ENCODE data around the gene IRF2BP2.
"Not testable (repeated sequence)": the region's sequence is repeated elsewhere in the genome, so short reads cannot be mapped to it uniquely, and the experiment has no call there.

IRF2BP2 gene

DNA sequence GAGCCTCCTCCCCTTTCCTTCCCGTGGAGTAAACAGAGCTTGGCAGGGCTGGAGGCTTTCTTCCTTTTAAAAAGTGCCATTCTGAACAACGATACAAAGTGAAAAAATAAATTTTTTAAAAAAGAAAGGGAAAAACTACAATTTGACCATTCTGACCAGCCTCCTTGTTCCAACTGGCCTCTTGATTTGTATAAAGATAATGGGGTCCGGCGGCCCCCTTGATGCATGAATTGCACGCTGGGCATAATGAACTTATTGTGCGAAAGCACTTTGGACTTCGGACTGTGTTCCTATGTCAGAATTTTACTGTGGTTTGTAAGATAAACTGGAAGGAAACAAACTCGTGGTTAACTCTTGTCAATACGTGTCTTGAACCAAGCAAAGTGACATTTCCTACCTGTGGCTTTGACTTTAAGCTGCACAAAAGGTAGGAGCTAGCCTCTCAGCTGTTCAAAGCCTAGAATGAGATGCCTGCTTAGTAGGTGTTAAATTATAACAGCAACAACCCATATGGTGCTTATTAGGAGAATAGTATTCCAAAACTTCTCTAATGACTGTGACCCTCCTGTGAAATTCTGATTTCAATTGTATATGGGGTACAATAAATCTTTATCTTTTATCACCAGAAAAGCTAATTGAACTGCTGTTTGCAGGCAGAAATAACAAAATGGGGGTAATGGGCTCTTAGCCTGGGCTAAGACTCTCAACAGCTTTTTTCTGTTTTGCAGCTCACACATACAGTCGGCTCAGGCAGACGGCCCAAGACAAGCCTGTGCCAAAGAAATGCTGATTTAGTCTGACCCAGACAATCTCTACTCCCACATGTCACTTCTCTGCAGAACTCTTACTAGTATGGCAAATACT, 9.3 kb downstream of the IRF2BP2 start:
- DNase-seq = no peak

GRCh38 chr1:234599617-234600417, 10.2 kb downstream of the IRF2BP2 start:
- DNase-seq = peak; percentile 74

DNA sequence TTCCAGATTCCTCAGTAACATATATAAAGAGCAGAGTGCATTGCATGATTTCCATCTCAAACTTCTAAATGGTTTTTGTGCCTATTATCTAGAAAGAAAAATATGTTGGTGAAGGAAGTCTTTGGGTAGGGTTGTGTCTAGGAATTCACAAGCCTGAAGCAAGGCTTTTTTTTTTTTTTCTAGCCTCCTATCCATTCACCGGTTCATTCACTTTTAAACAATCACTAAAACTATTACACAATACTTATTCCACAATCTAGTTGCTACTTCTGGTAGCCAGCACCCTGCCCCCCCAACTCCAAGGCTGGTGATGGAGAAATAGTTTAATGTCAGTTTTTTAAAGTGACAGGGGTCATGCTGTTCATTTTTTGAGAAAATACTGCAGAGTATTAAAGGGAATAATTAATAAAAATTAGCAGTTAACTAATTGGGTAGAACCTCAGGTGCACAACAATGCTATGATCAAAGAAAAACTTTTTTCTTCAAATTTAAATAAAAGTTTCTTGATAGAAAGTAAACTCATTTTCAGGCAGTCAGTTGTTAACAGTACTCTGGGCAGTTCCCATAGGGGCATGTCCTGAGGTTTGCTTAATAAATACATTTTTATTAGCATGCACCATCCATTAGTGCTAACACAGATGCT, 10.9 kb downstream of the IRF2BP2 start:
- no peak for DNase-seq

GRCh38 chr1:234597894-234598293, 12.1 kb downstream of the IRF2BP2 start:
- no peak for DNase-seq

DNA sequence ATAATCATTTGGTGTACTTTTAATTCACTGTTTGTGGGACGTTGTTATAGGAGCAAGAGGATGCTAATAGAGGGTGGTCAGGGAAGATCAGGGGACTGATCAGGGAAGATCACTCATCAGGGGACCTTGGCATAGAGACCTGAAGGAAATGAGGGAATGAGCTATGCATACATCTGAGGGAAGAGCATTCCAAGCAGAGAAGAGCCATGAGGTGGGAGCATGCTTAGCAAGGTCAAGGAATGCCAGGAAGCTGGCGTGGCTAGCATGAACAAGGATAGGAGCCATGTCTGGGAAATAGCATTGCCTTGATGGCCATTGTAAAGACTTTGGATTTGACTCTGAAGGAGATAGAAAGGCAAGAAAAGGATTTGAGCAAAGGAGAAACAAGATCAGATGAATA, 14.1 kb downstream of the IRF2BP2 start:
- DNase-seq = no peak

GRCh38 chr1:234594575-234594974, 15.4 kb downstream of the IRF2BP2 start:
- DNase-seq = not testable (repeated sequence)

DNA sequence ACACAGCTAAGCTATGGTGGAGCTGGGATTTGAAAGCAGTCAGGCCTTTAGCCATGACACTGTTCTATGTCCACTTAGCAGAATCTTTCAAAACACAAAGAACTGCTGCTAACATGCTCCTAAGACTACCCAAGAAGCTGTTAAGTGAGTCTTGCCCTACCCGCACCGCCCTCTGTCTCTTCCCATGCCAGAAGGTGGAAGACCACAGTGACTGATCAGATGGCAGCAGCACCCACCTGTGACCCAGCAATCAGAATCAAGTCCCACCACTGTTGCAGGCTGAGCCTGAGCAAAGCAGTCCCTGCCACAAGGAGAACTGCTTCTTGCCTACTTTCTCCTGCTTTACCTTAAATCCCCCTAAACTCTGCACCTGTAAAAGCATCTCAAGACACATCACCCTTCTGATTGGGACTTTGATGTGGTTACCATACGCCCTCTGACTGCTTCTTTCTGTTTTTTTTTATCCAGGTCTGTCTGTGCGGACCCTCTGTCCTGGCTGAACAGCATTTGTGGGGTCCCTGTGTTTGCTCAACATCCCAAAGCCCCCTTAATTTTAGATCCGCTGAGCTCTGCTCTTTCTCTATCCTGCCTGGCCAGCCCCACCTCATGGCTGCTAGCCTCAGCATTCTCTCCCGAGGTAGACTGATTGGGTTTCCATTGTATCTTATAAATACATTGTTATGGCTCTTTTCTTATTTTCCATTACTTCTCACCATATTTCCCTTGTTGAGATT, 16.0 kb downstream of the IRF2BP2 start:
- DNase-seq = no peak

- DNase-seq = no peak
Measured at GRCh38 chr1:234593109-234593508, 16.9 kb downstream of the IRF2BP2 start.

DNA sequence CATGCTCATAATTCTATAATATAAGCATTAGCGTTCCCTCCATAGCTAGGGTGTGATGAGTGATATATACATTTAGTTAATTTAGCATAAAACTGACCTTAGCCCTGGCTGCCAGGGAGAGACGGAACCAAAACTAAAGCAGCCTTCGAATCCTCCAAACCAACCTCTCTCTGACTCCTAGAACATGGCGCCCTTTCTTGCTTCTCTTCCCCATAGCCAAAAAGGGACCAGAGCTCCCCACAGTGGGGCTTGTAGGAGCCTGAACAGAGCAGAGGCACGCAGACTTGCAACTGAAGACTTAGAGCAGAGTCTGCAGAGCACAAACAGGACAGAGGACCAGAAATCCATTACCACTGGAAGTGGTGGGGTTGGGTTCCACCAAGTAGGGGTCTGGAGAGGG, 17.7 kb downstream of the IRF2BP2 start:
- DNase-seq = no peak

- DNase-seq = no peak
Measured at GRCh38 chr1:234591131-234591530, 18.8 kb downstream of the IRF2BP2 start.

- DNase-seq = no peak
Measured at GRCh38 chr1:234589854-234590620, 19.9 kb downstream of the IRF2BP2 start.

- no peak for DNase-seq
Measured at GRCh38 chr1:234589064-234589800, 20.7 kb downstream of the IRF2BP2 start.

DNA sequence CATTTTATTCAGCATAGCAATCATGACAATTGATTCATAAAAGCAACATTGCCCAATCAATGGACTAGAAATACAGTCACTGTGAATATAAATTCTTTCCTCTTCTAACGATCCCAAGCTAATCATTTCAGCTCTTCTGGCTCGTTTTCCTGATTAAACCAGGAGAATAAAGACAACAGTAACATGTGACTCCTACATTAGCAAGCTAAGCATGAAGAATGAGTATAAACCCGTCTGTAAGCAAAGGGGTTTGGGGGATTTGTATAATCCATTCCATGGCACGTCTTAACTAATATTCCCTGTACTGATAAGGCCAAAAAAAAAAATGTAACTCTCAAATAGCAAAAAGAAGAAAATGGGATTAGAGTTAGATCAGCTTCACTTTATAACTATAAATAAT, 21.6 kb downstream of the IRF2BP2 start:
- no peak for DNase-seq

- DNase-seq = no peak
Measured at GRCh38 chr1:234586892-234587485, 23.0 kb downstream of the IRF2BP2 start.

GRCh38 chr1:234586304-234586703, 23.7 kb downstream of the IRF2BP2 start:
- DNase-seq = no peak

DNA sequence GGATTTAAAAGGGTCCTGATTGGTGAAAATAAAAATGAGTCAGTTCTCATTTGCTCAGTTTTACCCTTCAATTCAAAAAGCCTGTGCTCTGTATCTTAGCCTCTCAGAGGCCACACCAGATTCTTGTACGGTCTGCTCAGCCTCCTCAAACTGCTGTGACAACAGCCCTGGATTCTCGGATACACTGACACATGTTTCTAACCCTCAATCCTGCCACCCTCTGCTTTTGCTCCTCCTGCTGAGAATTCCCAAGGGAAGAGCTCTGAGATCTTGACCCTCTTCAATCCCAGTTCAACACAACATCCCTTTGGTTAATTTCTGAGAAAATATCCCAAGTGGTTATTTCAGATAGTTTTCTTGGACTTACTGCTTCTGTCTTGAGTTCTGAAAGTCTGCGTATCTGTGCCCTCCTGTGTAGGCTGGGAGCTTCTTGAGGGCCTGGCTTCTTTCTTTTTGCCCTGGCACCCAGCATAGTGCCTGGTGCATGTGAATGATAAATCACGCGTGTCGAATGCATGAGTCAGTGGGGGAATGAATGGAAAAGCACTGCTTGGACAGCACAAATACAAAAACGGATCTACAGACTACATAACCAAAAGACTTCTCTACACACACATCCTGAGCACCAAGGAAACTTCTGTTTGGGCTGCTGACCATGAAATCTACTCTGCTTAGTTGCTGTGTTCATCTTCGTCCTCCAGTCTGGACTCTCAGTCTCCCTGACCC, 24.5 kb downstream of the IRF2BP2 start:
- no peak for DNase-seq

DNA sequence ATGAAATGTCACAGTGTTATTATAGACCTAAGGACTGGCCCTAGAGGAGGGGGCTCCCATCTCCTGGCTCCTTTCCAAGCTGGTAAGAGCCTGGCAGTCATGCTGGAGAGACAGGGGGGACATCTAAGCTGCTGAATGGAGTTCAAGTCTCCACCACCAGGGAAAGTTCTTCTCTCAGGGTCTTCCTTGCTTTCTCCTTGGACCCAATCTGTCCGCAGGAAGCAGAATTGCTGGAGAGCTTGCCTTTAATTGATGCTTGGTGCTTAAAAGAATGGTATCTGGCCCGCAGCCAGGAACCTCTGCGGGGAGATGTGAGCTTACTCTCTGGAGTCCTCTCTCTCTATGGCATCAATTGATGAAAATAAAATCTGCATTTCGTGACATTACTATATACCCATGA, 25.1 kb downstream of the IRF2BP2 start:
- DNase-seq = no peak

GRCh38 chr1:234584420-234584805, 25.6 kb downstream of the IRF2BP2 start:
- DNase-seq = no peak

GRCh38 chr1:234583755-234584419, 26.1 kb downstream of the IRF2BP2 start:
- DNase-seq = no peak
